ENCODE measurements around the gene OR2J3.
"Not testable (repeated sequence)": the region's sequence is repeated elsewhere in the genome, so short reads cannot be mapped to it uniquely, and the experiment has no call there.

OR2J3 gene

DNA sequence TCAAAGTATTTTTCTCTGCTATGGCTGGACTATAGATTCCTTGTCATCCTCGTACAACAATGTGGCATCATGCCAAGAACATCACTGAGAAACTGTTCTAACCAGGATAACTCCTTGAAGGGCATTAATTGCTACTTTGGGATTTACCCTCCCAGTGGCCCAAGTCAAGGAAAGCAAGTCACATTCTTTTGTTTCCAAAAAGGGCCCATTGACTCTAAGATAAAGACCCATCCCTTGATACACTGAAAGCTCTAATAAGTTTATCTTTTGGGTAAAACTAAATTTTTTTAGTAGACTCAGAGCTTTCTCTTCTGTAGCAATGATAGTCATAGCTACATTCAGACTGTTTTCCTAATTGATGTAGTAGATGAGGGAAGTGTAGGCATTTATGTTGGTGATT, at the start of gene OR2J3:
Gene OR2J3, plus strand, starts transcription at position 301 of the 400 bp plus-strand sequence. CDS start 3,833 bp downstream, outside the sequence.
- DNase-seq, result no peak

DNA sequence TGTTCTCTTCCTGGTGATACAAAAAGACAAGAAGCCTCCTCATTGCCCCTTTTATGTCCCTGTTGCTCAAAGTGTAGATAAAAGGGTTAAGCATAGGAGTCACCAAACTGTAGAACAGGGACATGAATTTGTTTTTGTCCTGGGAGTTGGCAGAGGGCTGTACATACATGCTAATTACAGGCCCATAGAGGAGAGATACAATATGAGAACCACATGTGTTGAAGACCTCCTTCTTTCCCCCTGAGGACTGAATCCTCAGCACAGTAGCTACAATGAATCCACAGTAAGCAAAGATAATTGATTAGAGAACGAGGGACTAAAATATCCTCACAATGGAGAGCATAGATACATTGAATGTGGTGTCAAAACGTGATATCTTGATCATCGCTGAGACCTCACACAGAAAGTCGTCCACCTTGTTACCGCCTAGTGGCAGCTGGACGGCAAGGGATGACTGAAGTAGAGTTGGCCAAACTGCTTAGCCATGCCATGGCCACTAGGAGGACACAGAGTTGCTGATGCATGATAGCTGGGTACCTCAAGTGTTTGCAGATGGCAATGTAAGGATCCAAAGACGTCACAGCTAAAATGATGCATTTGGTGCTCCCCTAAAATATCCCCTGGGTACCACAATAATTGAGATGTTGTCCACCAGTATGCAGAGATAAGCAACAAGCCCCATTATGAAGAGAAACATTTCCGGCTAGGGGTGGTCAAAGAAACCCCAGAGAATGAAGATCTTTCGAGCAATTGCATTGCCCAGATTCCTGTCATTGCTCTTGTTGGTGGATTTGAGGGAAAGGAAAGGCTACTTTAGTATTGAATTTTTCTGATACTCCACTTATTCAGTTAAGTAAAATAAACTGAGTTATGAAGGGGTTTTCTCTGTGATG, 35.8 kb upstream of the OR2J3 start:
- DNase-seq, result no peak

DNA sequence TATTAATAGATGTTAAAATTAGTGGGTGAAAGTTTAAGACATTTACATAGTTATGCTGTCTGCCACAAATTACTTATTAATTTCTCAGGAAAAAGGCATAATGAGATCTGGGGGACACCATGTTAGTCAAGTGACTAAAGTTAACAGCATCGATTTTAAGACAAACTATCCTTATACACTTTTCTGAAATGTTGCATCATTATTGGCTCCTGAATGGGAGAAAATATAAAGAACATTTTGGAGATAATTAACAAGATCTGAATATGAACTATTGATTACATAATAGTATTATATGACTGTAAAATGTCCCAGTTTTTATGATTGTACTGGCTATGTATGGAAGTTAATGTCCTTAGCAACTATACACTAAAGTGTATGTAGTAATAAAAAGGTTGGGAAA, 28.7 kb upstream of the OR2J3 start:
- DNase-seq, result no peak

DNA sequence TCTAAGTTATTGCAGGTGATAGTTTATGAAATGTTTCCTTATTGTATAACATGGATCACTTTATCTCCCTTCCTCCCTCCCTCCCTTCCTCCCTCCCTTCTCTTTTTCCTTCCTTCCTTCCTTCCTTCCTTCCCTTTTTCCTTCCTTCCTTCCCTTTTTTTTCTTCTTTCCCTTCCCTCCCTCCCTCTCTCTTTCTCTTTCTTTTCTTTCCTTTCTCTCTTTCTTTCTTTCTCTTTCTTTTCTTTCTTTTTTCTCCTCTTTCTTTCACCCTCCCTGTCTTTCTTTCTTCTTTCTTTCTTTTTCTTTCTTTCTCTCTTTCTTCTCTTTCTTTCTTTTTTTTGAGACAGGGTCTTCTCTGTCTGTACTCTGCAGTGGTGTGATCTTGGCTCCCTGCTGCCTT, 26.5 kb upstream of the OR2J3 start:
- DNase-seq, result no peak

DNA sequence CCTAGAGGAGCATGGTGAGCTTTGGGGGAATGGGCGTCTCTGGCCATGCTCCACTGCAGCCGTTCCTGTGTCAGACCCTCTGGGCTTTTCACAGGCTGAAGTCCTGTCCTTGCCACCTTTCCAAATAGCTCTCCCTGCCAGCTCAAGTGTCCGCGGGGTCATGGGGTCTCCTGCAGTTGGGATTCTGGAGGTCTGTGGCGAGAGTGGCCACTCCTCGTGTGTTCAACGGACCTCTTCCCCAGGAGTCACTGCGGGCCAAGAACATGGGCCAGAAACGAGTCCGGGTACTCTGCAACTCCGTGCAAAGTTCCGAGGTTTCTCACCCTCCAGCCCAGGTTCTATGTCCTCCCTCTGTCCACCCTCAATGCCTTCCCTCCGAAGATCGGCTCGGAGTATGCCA, 25.4 kb upstream of the OR2J3 start:
- DNase-seq, result no peak

DNA sequence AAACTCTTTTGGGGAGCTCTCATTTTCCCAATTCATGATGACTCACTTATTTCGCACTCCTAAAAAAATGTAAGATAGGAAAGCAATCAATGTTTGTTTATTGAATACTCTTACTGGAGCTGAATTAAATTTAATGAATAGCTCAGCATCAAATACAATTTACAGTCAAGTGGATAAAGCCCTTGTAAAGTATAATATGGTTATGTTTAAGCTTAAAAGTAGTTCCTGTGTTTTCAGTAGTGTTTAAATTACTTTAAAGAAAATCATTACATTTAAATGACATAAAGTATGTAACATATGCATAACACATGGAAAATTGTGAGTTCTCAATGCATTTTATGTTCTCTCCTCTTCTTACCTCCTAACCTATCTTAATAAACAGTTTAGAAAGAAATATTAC, 20.6 kb upstream of the OR2J3 start, which contains the start of gene OR2B3:
Gene OR2B3, minus strand, starts transcription at position 101 of the 400 bp plus-strand sequence. Its CDS starts 65 bp downstream, at position 36.
- DNase-seq, result no peak

DNA sequence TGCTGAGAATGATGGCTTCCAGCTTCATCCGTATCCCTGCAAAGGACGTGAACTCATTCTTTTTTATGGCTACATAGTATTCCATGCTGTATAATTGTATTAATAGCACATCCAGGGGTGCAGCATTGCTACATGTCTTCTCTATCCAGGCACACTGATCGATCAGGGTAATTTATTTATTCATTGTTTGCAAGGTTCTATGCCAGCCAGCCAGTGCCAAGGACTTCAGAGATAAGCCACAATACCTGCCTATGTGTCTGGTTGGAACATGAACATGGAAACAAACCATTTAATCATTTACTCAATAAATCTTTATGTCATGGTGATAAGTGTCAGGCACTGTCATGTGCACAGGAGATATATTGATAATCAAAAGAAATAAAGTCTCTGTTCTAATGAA, 14.9 kb upstream of the OR2J3 start:
- no peak for DNase-seq

DNA sequence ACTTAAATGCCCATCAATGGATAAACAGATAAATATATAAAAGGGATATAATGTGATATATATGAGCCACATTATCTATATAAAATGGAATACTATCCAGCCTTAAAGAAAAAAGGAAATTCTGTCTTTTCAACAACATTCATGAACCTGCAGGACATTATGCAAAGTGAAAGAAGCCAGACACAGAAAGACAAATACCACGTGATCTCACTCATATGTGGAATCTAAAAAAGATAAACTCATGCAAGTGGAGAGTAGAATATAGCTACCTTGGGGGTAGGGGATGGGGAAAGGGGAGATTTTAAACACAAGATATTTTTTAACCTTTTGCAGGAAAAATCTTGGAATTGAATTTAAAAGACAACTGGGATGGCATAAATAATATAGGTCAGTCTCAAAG, 10.1 kb upstream of the OR2J3 start:
- no peak for DNase-seq

DNA sequence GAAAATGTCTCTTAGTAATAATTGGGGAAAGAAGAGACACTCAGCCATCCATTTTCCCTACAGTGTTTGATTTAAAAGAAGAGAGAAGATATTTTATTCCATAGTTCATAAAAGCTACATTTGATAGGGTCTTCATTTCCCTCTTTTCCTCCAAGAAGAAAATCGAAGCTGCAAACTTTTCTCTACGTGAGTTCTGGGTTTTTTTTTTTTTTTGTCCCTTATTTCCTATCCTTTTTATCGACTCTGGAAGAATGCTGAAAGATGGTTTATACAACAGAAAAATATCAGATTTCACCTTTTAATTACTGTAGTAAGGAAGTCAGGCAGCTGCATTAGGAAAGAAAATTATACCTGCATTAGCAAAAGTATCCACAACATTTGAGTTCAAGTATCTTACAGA, 8.7 kb upstream of the OR2J3 start, which contains the start of gene OR2J1:
Gene OR2J1, plus strand, starts transcription at position 301 of the 400 bp plus-strand sequence. CDS start 1,453 bp downstream, outside the sequence.
- no peak for DNase-seq

DNA sequence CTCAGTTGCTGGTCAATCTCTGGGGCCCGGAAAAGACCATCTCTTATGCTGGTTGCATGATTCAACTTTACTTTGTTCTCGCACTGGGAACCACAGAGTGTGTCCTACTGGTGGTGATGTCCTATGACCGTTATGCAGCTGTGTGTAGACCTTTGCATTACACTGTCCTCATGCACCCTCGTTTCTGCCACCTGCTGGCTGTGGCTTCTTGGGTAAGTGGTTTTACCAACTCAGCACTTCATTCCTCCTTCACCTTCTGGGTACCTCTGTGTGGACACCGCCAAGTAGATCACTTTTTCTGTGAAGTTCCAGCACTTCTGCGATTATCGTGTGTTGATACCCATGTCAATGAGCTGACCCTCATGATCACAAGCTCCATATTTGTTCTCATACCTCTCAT, 4.3 kb downstream of the OR2J3 start:
- no peak for DNase-seq

DNA sequence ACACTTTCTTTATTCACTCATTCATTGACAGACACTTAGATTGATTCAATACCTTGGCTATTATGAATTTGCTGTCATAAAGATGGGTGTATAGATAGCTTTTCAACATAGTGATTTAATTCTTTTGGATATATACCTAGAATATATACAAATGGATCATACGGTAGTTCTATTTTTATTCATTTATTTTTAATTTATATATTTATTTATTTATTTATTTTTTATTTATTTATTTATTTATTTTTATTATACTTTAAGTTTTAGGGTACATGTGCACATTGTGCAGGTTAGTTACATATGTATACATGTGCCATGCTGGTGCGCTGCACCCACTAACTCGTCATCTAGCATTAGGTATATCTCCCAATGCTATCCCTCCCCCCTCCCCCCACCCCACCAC, 7.1 kb downstream of the OR2J3 start:
- not testable (repeated sequence) for DNase-seq

DNA sequence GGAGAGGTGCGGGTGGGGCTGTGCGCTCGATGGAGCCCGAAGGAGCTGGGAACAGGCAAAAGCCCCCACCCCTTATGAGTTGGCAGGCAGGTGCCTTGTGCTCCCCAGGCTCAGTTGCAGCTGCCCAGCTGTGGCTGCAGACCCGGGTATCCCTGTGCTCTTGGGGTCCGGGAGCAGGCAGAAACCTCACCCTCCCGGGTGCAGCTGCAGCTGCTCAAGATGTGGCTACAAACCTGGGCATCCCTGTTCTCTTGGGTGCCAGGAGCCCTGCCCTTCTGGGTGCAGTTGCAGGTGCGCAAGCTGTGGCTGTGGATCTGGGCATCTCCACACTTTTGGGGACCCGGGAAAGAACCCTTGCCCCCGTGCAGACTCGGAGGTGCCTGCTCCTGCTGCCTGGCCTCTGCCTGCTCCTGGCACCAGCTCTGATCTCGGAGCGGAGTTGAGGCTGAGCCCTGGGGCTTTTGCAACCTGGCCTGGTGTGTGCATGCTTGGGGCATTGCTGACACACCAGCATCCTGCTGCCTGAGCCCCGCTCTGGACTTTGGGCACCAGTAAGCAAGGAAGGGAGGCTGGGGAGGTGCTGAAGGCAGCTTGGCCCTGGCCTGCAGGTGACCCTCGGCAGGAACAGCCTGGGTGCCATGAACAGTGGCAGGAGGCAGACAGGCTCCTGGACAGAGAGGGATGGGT, 21.6 kb downstream of the OR2J3 start:
- DNase-seq, result no peak

DNA sequence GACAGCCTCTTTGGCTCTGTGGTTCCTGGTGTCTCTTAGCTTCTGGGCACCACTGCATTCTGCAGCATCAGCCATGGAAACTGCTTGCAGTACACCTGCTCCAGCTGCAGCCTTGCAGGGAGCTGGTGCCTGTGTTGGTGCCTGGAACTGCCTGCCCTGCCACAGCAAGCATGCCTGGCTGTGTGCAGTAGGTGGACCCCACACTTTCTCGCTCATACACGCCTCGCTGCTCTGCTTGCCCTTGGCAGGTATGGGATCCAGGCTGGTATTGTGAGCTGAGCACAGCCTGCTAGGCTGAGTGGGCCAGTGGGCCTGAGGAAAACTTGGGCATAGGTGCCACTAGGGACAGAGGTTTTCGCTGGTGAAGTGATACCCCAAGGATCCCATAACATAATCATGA, 22.8 kb downstream of the OR2J3 start:
- DNase-seq, result no peak

DNA sequence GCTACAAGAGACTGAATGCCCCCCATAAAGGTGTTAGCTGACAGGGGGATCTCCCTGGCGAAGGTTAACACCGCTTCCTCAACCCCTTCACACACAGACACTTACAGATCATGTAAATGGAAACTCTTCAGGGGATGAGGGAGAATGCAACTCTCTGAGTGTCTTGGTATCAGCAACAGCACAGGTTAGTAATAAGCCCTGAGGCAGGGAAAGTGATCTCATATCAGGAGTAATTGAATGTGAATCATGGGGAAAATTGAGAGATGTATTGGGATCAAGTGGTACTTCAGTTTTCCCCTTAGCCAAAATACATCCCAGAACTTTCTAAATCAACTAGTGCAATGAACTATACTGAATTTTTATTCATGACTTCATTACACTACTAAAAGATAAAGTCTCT, 23.8 kb downstream of the OR2J3 start:
- no peak for DNase-seq

DNA sequence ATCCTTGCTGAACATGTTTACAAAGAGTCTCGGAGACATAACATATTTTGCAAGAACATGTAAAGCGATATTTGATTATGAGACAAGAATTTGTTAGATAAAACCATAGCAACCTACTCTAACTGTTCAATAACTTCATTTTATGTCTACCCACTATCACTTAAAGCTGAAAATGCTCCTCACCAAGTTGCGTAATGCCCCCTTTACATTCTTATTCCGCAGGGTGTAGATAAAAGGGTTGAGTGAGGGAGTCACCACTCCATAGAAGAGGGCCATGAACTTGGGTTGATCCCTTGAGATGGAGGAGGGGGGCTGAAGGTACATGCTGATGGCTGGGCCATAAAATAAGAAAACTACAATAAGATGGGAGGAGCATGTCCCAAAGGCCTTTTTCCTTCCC, 29.9 kb downstream of the OR2J3 start:
- no peak for DNase-seq

DNA sequence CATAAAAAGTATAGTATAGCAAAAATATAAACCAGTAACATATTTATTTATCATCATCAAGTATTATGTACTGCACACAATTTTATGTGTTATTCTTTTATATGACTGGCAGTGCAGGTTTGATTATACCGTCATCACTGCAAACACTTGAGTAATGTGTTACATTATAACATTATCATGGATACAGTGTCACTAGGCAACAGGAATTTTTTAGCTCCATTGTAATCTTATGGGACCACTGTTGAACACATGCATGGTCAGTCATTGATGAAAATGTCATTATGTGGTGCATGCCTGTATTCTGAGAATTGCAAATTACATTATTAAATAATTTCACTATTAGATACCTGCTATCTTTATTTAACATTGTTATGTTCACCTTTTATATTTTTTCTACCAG, 33.7 kb downstream of the OR2J3 start:
- DNase-seq, result no peak

DNA sequence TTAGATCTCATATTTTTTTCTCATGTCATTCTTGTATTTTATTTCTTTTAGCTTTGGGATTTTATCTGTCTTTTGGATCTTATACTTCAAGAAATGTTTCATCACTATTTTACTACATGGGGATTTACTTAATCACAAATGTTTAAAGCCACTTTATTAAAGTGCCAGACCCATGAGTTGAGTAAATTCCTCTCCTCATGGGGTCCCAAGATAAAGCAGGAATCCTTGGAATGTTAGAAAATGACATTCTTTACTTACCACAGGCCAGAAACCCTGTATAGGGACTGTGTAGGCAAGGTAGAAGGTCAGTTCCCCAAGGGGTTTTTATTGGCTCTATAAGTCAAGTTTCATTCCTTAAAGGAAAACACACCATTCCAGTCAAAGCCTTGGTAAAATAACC, 34.5 kb downstream of the OR2J3 start:
- no peak for DNase-seq

DNA sequence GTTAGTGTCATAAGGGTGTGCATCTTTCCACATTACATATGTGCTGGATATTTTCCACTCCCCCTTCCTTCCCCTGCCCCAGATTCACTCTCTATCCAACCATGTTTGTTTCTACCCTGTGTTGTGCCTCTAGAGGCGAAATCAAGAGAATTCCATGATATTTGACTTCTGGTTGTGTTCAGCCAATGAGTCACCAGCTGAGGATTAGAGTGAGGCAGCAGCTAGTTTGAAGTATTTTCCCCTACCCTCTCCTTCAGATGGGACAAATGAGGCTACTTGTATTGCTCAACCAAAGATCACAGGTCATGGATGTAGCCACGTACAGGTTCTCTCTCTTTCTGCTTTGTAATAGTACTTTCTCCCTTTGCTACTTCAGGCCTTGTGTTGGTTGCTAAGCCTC, 38.3 kb downstream of the OR2J3 start:
- no peak for DNase-seq

DNA sequence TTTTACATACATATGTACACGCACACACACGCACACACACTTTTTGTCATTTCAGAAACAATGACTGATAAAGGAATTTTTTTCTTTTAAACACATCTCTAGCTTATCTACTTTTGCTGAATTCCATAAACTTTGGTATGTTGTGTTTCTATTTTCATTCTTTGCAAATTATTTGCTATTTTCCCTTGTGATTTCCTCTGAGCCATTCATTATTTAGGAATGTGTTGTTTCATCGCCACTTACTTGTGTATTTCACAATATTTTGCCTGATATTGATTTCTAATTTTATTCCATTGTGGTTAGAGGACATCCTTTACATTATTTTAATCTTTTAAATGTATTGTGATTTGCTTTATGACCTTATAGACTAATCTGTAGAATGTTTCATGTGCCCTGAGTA, 39.2 kb downstream of the OR2J3 start:
- DNase-seq, result no peak

DNA sequence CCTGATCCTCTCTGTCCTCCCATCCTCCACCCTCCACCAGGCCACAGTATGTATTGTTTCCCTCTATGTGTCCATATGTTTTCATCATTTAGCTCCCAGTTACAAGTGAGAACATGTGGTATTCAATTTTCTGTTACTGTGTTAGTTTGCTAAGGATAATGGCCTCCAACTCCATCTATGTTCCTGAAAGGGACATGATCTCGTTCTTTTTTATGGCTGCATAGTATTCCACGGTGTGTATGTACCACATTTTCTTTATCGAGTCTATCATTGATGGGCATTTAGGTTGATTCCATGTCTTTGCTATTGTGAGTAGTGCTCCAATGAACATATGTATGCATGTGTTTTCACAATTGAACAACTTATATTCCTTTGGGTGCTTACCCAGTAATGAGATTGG, 41.6 kb downstream of the OR2J3 start:
- DNase-seq, result not testable (repeated sequence)

DNA sequence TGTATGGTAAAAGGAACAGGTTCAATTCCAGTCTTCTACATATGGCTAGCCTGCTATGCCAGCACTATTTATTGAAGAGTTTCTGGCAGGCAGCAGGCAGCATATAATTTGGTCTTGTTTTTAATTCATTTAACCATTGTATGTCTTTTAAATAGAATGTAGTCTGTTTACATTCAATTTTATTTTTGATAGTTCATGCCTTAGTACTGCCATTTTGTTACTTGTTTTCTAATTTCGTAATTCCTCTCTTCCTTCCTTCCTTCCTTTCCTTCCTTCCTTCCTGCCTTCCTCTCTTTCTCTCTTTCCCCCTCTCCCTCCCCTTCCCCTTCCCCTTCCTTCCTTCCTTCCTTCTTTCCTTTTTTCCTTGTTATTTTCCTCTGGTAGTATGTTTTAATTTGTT, 45.2 kb downstream of the OR2J3 start:
- DNase-seq, result no peak

DNA sequence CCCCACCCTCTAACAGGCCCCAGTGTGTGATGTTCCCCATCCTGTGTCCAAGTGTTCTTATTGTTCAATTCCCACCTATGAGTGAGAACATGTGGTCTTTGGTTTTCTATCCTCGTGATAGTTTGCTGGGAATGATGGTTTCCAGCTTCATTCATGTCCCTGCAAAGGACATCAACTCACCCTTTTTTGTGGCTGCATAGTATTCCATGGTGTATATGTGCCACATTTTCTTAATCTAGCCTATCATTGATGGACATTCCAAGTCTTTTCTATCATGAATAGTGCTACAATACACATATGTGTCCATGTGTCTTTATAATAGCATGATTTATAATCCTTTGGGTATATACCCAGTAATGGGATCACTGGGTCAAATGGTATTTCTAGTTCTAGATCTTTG, 47.3 kb downstream of the OR2J3 start:
- not testable (repeated sequence) for DNase-seq

DNA sequence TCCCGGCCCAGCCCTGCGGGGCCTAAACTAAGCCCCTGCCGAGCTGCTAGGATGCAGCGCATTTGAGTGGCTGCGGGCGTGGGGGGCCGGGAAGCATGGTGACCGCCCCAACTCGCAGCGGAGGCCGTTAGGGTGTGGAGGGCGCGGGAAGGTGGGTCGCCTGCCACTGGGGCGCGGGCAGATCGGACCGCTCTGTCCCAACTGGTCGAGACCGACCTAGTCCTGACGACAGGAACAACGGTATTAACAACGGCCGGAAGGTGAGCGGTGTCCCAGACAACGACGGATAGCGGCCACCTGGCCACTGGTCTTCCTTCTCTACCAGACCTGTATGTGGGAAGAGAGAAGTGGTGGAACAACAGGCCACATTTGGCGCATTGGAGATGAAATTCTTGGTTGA, 52.1 kb downstream of the OR2J3 start:
- DNase-seq, result not testable (repeated sequence)

Data from KG1 (cell line).